ENCODE data around the gene FITM1. TPM values are rescaled to one million over a fixed set of nuclear protein-coding genes. Genes with fewer than 3 reads are reported as not detected.

FITM1 gene
- total and polyA plus RNA-seq, 2 donors (not counting 1 experiment from before 2014, with no cell fraction given), result not detected

DNA sequence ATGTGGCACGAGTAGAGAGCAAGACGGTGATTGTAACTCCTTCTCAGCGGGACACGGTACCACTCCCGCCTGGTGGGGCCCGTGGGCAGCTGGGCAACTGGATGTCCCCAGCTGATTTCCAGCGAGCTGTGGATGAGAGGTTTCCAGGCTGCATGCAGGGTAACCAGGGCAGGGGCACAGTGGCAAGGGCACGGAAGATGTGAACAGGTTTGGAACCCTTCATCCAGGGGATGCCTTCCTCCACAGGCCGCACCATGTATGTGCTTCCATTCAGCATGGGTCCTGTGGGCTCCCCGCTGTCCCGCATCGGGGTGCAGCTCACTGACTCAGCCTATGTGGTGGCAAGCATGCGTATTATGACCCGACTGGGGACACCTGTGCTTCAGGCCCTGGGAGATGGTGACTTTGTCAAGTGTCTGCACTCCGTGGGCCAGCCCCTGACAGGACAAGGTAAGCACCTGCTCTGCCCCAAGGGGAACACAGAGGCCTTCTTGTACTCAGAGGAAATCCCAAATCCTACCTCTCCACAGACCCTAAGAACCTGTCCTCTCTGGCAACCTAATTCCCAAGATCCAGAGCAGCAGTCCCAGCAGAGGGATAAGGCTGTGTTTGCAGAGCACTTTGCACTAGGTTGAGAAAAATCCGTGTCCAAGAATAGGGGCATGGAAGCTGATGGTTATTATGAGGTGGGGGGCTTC, 32.1 kb upstream of the FITM1 start:
- H3K9ac ChIP-seq (ENCODE audit: insufficient read depth, low read length), result no peak overlapping the region
- no peaks in the 10 kb centered on the region for H4K20me1 ChIP-seq (ENCODE audit: control insufficient read depth, extremely low read depth, insufficient read depth, low read length)
- DNase-seq (ENCODE audit: low read depth in 2 of 2), result no peak

DNA sequence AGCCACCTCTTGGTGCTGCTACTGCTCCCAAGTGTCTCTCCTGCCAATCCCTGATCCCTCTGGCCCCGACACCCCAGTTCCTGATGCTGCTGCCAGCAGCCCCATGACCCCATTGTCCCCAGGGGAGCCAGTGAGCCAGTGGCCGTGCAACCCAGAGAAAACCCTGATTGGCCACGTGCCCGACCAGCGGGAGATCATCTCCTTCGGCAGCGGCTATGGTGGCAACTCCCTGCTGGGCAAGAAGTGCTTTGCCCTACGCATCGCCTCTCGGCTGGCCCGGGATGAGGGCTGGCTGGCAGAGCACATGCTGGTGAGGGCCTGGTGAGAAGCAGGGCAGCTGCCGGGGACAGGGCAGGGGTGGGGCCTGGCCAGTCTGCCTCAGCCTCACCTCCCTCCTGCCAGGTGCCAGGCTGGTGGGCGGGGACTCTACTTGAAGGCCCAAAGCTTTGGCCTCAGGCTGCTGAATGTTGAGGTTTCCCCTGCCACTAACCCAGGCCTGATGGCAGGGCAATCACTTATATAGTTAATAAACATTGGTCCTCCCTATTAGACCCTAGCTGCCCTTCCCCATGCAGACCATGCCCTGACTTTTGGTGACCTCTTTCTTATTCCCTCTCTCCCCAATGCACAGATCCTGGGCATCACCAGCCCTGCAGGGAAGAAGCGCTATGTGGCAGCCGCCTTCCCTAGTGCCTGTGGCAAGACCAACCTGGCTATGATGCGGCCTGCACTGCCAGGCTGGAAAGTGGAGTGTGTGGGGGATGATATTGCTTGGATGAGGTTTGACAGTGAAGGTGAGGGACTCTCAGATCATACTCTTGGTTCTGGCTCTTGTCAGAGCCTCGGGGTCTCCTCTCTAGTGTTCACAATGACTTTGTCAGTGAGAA, 31.3 kb upstream of the FITM1 start:
- no peak for DNase-seq (ENCODE audit: low read depth in 2 of 2)
- no peak overlapping the region for H3K27ac ChIP-seq (ENCODE audit: insufficient read depth, low read length)
- TF ChIP-seq EZH2 (IDR thresholded peaks at IDR 0.05; ENCODE audit: low read length, missing control alignments), result no peak
- TF ChIP-seq, protein P1, sequence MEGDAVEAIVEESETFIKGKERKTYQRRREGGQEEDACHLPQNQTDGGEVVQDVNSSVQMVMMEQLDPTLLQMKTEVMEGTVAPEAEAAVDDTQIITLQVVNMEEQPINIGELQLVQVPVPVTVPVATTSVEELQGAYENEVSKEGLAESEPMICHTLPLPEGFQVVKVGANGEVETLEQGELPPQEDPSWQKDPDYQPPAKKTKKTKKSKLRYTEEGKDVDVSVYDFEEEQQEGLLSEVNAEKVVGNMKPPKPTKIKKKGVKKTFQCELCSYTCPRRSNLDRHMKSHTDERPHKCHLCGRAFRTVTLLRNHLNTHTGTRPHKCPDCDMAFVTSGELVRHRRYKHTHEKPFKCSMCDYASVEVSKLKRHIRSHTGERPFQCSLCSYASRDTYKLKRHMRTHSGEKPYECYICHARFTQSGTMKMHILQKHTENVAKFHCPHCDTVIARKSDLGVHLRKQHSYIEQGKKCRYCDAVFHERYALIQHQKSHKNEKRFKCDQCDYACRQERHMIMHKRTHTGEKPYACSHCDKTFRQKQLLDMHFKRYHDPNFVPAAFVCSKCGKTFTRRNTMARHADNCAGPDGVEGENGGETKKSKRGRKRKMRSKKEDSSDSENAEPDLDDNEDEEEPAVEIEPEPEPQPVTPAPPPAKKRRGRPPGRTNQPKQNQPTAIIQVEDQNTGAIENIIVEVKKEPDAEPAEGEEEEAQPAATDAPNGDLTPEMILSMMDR (conservative IDR thresholded peaks at IDR 0.05 in 1 of 2, IDR thresholded peaks at IDR 0.05 in 1 of 2; ENCODE audit: low read depth in 1 of 2, low read length in 2 of 2), result no peak
- H3K4me1 ChIP-seq (ENCODE audit: control insufficient read depth, extremely low read depth, insufficient read depth, low read length), result peaks cover 2% of the 10 kb centered on the region
- no peak overlapping the region for H3K4me3 ChIP-seq (replicated peaks in 1 of 4; ENCODE audit: control extremely low read depth in 1 of 4, insufficient read depth in 1 of 4, low read depth in 3 of 4, low read length in 4 of 4)
- H3K9ac ChIP-seq (ENCODE audit: insufficient read depth, low read length), result no peak overlapping the region
- H3K36me3 ChIP-seq (ENCODE audit: control insufficient read depth, insufficient read depth, low read length), result peaks cover 2% of the 10 kb centered on the region
- no peak overlapping the region for H2AFZ ChIP-seq (ENCODE audit: low read length)
- no peaks in the 10 kb centered on the region for H3K9me3 ChIP-seq (ENCODE audit: control insufficient read depth, insufficient read depth, low read depth, low read length)
- no peak overlapping the region for H3K4me2 ChIP-seq (ENCODE audit: extremely low read depth, insufficient read depth, low read length)
- H4K20me1 ChIP-seq (ENCODE audit: control insufficient read depth, extremely low read depth, insufficient read depth, low read length), result no peaks in the 10 kb centered on the region
- H3K27me3 ChIP-seq (ENCODE audit: control insufficient read depth, insufficient read depth, low read length), result no peaks in the 10 kb centered on the region
- no peaks in the 10 kb centered on the region for H3K79me2 ChIP-seq (ENCODE audit: control insufficient read depth, insufficient read depth, low read length)

More for the DNA sequence above, 32.1 kb upstream of the FITM1 start:
- no peak overlapping the region for H3K4me2 ChIP-seq (ENCODE audit: extremely low read depth, insufficient read depth, low read length)
- H3K4me3 ChIP-seq (replicated peaks in 1 of 4; ENCODE audit: control extremely low read depth in 1 of 4, insufficient read depth in 1 of 4, low read depth in 3 of 4, low read length in 4 of 4), result no peak overlapping the region
- H3K27ac ChIP-seq (ENCODE audit: insufficient read depth, low read length), result no peak overlapping the region
- H3K9me3 ChIP-seq (ENCODE audit: control insufficient read depth, insufficient read depth, low read depth, low read length), result no peaks in the 10 kb centered on the region
- TF ChIP-seq, protein P1 (conservative IDR thresholded peaks at IDR 0.05 in 1 of 2, IDR thresholded peaks at IDR 0.05 in 1 of 2; ENCODE audit: low read depth in 1 of 2, low read length in 2 of 2), result no peak
- no peak for TF ChIP-seq EZH2 (IDR thresholded peaks at IDR 0.05; ENCODE audit: low read length, missing control alignments)
- peaks cover 2% of the 10 kb centered on the region for H3K4me1 ChIP-seq (ENCODE audit: control insufficient read depth, extremely low read depth, insufficient read depth, low read length)
- no peaks in the 10 kb centered on the region for H3K27me3 ChIP-seq (ENCODE audit: control insufficient read depth, insufficient read depth, low read length)
- no peaks in the 10 kb centered on the region for H3K79me2 ChIP-seq (ENCODE audit: control insufficient read depth, insufficient read depth, low read length)
- H2AFZ ChIP-seq (ENCODE audit: low read length), result no peak overlapping the region
- H3K36me3 ChIP-seq (ENCODE audit: control insufficient read depth, insufficient read depth, low read length), result peaks cover 2% of the 10 kb centered on the region

DNA sequence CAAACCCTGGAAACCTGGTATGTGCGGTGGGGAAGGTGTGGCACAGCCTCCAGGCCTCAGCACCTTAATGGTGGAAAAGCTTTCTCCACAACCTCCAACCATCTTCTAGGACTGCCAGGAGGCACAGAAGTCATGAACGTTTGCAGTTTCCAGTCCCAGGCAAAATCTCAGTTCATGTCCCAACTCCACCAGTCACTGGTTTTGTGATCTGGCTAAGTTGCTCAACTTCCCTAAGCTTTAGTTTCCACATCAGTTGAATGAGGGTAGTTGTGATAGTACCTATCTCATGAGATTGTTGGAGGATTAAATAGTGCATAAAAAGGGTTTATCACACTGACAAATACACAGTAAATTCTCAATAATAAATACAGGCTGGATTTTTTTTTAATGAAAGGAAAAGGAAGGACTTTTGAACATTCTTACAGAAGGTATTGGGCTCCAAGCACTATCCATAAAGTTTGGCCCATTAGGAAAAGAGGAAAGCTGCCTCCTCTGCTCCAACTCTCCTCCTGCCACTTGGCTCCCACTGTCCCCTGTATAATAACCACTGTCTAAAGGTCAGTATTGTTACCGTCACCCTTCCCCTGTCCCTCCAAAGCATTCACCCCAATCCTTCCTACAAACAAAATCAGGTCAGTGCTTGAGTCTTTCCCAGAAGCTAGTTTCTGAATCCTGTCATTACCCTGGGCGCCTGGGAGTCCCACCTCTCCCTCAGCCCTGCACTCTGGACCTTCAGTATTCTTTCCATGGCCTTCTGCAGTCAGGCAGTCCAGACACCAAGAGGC, 30.1 kb upstream of the FITM1 start:
- Histone ChIP-seq H3K9me3 (ENCODE audit: control insufficient read depth, insufficient read depth, low read depth, low read length) (no peaks in the 10 kb centered on the region), H3K4me2 (ENCODE audit: extremely low read depth, insufficient read depth, low read length) (no peak overlapping the region), H2AFZ (ENCODE audit: low read length) (no peak overlapping the region), H3K27me3 (ENCODE audit: control insufficient read depth, insufficient read depth, low read length) (no peaks in the 10 kb centered on the region), H3K9ac (ENCODE audit: insufficient read depth, low read length) (no peak overlapping the region), H3K36me3 (ENCODE audit: control insufficient read depth, insufficient read depth, low read length) (peaks cover 2% of the 10 kb centered on the region), H3K79me2 (ENCODE audit: control insufficient read depth, insufficient read depth, low read length) (no peaks in the 10 kb centered on the region), H4K20me1 (ENCODE audit: control insufficient read depth, extremely low read depth, insufficient read depth, low read length) (no peaks in the 10 kb centered on the region), H3K4me3 (replicated peaks in 1 of 4; ENCODE audit: control extremely low read depth in 1 of 4, insufficient read depth in 1 of 4, low read depth in 3 of 4, low read length in 4 of 4) (no peak overlapping the region), H3K27ac (ENCODE audit: insufficient read depth, low read length) (no peak overlapping the region), H3K4me1 (ENCODE audit: control insufficient read depth, extremely low read depth, insufficient read depth, low read length) (peaks cover 1% of the 10 kb centered on the region)
- no peak for TF ChIP-seq EZH2 (IDR thresholded peaks at IDR 0.05; ENCODE audit: low read length, missing control alignments)
- TF ChIP-seq, protein P1 (conservative IDR thresholded peaks at IDR 0.05 in 1 of 2, IDR thresholded peaks at IDR 0.05 in 1 of 2; ENCODE audit: low read depth in 1 of 2, low read length in 2 of 2), result no peak
- DNase-seq (ENCODE audit: low read depth in 2 of 2), result no peak

All from fibroblast of lung (primary cell).